NT2/D1 (cell line): ENCODE results near the gene TSPEAR.

ENCODE experiments used
- DNase-seq: peaks from one replicate; pipeline ENCODE4 v3.0.0-alpha.2; 2011; ENCODE audit warnings: low read depth, low spot score
- H3K27me3 ChIP-seq: 2 replicates; pipeline ENCODE4 v1.6.0; 2011; ENCODE audit warnings: mild to moderate bottlenecking; ENCODE audit not compliant: insufficient read length, insufficient read depth
- H3K36me3 ChIP-seq: 2 replicates; pipeline ENCODE4 v1.6.1; 2011; ENCODE audit warnings: mild to moderate bottlenecking, low read length, mixed read lengths; ENCODE audit not compliant: insufficient read depth, insufficient read length
- H3K4me1 ChIP-seq: 2 replicates; pipeline ENCODE4 v1.5.1; 2011; ENCODE audit not compliant: insufficient read depth, insufficient read length
- H3K4me3 ChIP-seq: 2 replicates; pipeline ENCODE4 v1.5.1; 2011; ENCODE audit warnings: low read depth; ENCODE audit not compliant: insufficient read length
- H3K9ac ChIP-seq: 2 replicates; pipeline ENCODE4 v1.6.0; 2011; ENCODE audit warnings: low read depth; ENCODE audit not compliant: insufficient read length
- H3K9me3 ChIP-seq: 2 replicates; pipeline ENCODE4 v1.5.1; 2011; ENCODE audit warnings: mild to moderate bottlenecking, low read length; ENCODE audit not compliant: insufficient read depth
- SUZ12 ChIP-seq: IDR thresholded peaks from 2 replicates; pipeline ENCODE4 v1.6.1; 2011; ENCODE audit not compliant: insufficient read length, insufficient read depth; ENCODE audit errors: extremely low read depth
- YY1 ChIP-seq: IDR thresholded peaks from 2 replicates; pipeline ENCODE4 v1.6.1; 2011; ENCODE audit not compliant: insufficient read length, insufficient read depth
- ZNF274 ChIP-seq: IDR thresholded peaks from 2 replicates; pipeline ENCODE4 v1.6.1; 2011; ENCODE audit warnings: mild to moderate bottlenecking, low read depth, low read length

Gene TSPEAR

GRCh38 chr21:44449473-44450363 lies 261.7 kb downstream of the TSPEAR start:
- Histone ChIP-seq H3K4me1 (peaks cover 11% of the 10 kb centered on the region), H3K9ac (no peak overlapping the region), H3K36me3 (no peaks in the 10 kb centered on the region), H3K9me3 (no peaks in the 10 kb centered on the region; the same call in 1 of the 2 replicates), H3K4me3 (no peak overlapping the region), H3K27me3 (peaks cover 18% of the 10 kb centered on the region)
- no peak for DNase-seq
- TF ChIP-seq YY1 (no peak), ZNF274 (no peak), SUZ12 (no peak)

GRCh38 chr21:44448651-44449131 lies 262.7 kb downstream of the TSPEAR start:
- no peaks in the 10 kb centered on the region for H3K36me3 ChIP-seq
- H3K4me3 ChIP-seq: no peak overlapping the region
- peaks cover 15% of the 10 kb centered on the region for H3K4me1 ChIP-seq
- DNase-seq: no peak
- H3K9ac ChIP-seq: no peak overlapping the region
- no peaks in the 10 kb centered on the region; the same call in 1 of the 2 replicates for H3K9me3 ChIP-seq
- TF ChIP-seq ZNF274: no peak
- peaks cover 8% of the 10 kb centered on the region for H3K27me3 ChIP-seq
